A549 (cell line): ENCODE data around the gene CXCL17.

Source experiments
- CTCF ChIP-seq: fragments of >200 bp; sonication (Bioruptor Twin); formaldehyde crosslinking; IDR thresholded peaks from 3 replicates; pipeline ENCODE4 v1.5.1; 2016
- ESRRA ChIP-seq: fragments of 150-350 bp; IDR thresholded peaks from 2 replicates; pipeline ENCODE4 v1.6.1; 2014; ENCODE audit warnings: mild to moderate bottlenecking, low read length, borderline replicate concordance
- MAX ChIP-seq: IDR thresholded peaks from 2 replicates; pipeline ENCODE4 v1.6.1; 2012
- MYC ChIP-seq: IDR thresholded peaks from 2 replicates; pipeline ENCODE4 v1.6.1; 2012; ENCODE audit warnings: mild to moderate bottlenecking, inconsistent platforms, low read length, improper control_type of control experiment, borderline replicate concordance
- NFE2L2 ChIP-seq: fragments of 150-350 bp; conservative IDR thresholded peaks from 2 replicates; pipeline ENCODE4 v1.6.1; 2014; ENCODE audit warnings: low read length
- PHF8 ChIP-seq: fragments of 200-600 bp; sonication (generic); IDR thresholded peaks from 2 replicates; pipeline ENCODE4 v1.6.1; 2016; ENCODE audit warnings: low read depth, mild to moderate bottlenecking, antibody characterized with exemption, moderate library complexity, borderline replicate concordance
- POLR2A ChIP-seq: IDR thresholded peaks from 2 replicates; pipeline ENCODE4 v1.6.1; 2012; ENCODE audit warnings: mild to moderate bottlenecking, low read length
- REST ChIP-seq: fragments of 200-600 bp; sonication (generic); IDR thresholded peaks from 2 replicates; pipeline ENCODE4 v1.6.1; 2016; ENCODE audit warnings: antibody characterized with exemption, mild to moderate bottlenecking, moderate library complexity
- ZFP36 ChIP-seq: fragments of 450-650 bp; IDR thresholded peaks from 2 replicates; pipeline ENCODE4 v1.6.1; 2014; ENCODE audit warnings: borderline replicate concordance; ENCODE audit not compliant: partially characterized antibody

- TF ChIP-seq MYC (no peak), CTCF (no peak), POLR2A (no peak), PHF8 (no peak), ZFP36 (no peak), REST (no peak), NFE2L2 (no peak), MAX (no peak), ESRRA (no peak)
Observed at GRCh38 chr19:42469311-42470235, 26.8 kb upstream of the CXCL17 start.
